ENCODE data around the gene OPALIN. TPM values are rescaled to one million over a fixed set of nuclear protein-coding genes. Genes with fewer than 3 reads are reported as not detected.

Gene OPALIN
- total and polyA plus RNA-seq, 9 of the 15 experiments (the other 6 are each of a cell fraction or from before 2014, with no cell fraction given): not detected

- TF ChIP-seq ZNF263 (CRISPR knock-in tag; IDR thresholded peaks at IDR 0.05; ENCODE audit: borderline replicate concordance) (no peak), CCNT2 (IDR thresholded peaks at IDR 0.05; ENCODE audit: borderline replicate concordance, extremely low read depth, insufficient read length, low read depth, low read length) (no peak)
These were observed 57.2 kb downstream of the OPALIN start (continued) for GRCh38 chr10:96301616-96302015.

DNA sequence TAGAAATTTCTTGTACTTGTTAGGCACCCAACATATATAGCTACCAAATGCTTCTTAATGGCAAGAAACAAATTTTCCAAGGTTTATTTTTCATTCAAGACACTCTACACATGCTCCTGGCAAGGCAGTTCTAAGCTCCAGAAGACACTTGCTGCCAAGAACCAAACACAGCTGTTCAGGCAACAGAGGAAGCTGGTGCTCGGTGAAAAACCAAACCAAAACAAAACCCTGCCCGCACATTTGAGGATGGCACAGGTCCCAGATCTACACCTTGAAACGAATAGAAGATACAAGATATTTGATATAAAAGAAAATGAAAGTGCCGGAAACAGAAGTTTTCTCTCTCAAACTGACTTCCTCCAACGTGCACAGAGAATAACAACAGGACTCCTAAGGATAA is 59.4 kb downstream of the OPALIN start:
- no peak for FAIRE-seq
- H3K27ac ChIP-seq (ENCODE audit: extremely low read depth, low read depth, low read length): no peak overlapping the region
- ChIA-PET CTCF (ENCODE audit: low intra/inter-chr PET ratio) (interaction anchor here (0.6 kb wide), 1 partner anchor 38 kb away, joined by 3 read pairs; no protein-coding TSS in a partner anchor), POLR2A (no interaction called here)
- H3K9me3 ChIP-seq (replicated peaks; ENCODE audit: control insufficient read depth, insufficient read depth, low read depth, low read length): no peaks in the 10 kb centered on the region
- in situ Hi-C loops (cut with MboI): loop anchor here (10.0 kb wide), 1 partner anchor 285 kb away; no protein-coding TSS in a partner anchor
- ATAC-seq: no peak
- intact Hi-C loops (cut with micrococcal nuclease): no loop called here
- H3K4me2 ChIP-seq (ENCODE audit: insufficient read depth, low read length): no peak overlapping the region
- 3% methylated on average over 5 of the region's 5 CpGs for WGBS (ENCODE audit: insufficient coverage, low coverage, missing lambda C conversion rate)
- H4K20me1 ChIP-seq (replicated peaks; ENCODE audit: control insufficient read depth, insufficient read depth, low read length): no peaks in the 10 kb centered on the region; the same call in 1 of the 2 replicates
- H3K4me3 ChIP-seq: no peak overlapping the region
- H3K9ac ChIP-seq (ENCODE audit: insufficient read depth in 1 of 2, low read depth in 2 of 2, low read length in 2 of 2): no peak overlapping the region
- H3K27me3 ChIP-seq (ENCODE audit: control insufficient read depth in 2 of 2, insufficient read depth in 2 of 2, low read length in 2 of 2): peaks cover 0 to 15% of the 10 kb centered on the region in 2 experiments; a peak in 3 of 5 replicates
- no peak for DNase-seq (ENCODE audit: extremely low read depth in 1 of 4, low spot score in 3 of 4)
- no peak overlapping the region for H2AFZ ChIP-seq (ENCODE audit: low read depth, low read length)
- no peaks in the 10 kb centered on the region for H3K36me3 ChIP-seq (ENCODE audit: control insufficient read depth, insufficient read depth, low read length)
- no peaks in the 10 kb centered on the region for H3K9me1 ChIP-seq (ENCODE audit: control insufficient read depth, insufficient read depth, low read length)
- H3K79me2 ChIP-seq (ENCODE audit: control insufficient read depth, insufficient read depth, low read length): no peaks in the 10 kb centered on the region
- BruUV-seq (replicated peaks): no TSS peak
- H3K4me1 ChIP-seq (replicated peaks in 1 of 2; ENCODE audit: control insufficient read depth in 2 of 2, insufficient read depth in 2 of 2, low read length in 2 of 2): no peaks in the 10 kb centered on the region
- no peak for TF ChIP-seq HOXB6 (CRISPR knock-in tag; IDR thresholded peaks at IDR 0.05; ENCODE audit: borderline replicate concordance)
- TF ChIP-seq, protein P1, sequence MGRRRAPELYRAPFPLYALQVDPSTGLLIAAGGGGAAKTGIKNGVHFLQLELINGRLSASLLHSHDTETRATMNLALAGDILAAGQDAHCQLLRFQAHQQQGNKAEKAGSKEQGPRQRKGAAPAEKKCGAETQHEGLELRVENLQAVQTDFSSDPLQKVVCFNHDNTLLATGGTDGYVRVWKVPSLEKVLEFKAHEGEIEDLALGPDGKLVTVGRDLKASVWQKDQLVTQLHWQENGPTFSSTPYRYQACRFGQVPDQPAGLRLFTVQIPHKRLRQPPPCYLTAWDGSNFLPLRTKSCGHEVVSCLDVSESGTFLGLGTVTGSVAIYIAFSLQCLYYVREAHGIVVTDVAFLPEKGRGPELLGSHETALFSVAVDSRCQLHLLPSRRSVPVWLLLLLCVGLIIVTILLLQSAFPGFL (CRISPR knock-in tag; IDR thresholded peaks at IDR 0.05): no peak
- TF ChIP-seq ZNF445 (CRISPR knock-in tag; IDR thresholded peaks at IDR 0.05; ENCODE audit: low read depth): no peak
- TF ChIP-seq NCOA2 (IDR thresholded peaks at IDR 0.05; ENCODE audit: partially characterized antibody in 2 of 2): no peak
- TF ChIP-seq, protein P2, sequence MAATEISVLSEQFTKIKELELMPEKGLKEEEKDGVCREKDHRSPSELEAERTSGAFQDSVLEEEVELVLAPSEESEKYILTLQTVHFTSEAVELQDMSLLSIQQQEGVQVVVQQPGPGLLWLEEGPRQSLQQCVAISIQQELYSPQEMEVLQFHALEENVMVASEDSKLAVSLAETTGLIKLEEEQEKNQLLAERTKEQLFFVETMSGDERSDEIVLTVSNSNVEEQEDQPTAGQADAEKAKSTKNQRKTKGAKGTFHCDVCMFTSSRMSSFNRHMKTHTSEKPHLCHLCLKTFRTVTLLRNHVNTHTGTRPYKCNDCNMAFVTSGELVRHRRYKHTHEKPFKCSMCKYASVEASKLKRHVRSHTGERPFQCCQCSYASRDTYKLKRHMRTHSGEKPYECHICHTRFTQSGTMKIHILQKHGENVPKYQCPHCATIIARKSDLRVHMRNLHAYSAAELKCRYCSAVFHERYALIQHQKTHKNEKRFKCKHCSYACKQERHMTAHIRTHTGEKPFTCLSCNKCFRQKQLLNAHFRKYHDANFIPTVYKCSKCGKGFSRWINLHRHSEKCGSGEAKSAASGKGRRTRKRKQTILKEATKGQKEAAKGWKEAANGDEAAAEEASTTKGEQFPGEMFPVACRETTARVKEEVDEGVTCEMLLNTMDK (IDR thresholded peaks at IDR 0.05; ENCODE audit: borderline replicate concordance, insufficient read depth, low read depth, low read length, poor library complexity, severe bottlenecking): no peak
- TF ChIP-seq ZEB2 (IDR thresholded peaks at IDR 0.05): no peak
- no peak for TF ChIP-seq TCF15 (CRISPR knock-in tag; IDR thresholded peaks at IDR 0.05)
- TF ChIP-seq TEAD2 (tag; IDR thresholded peaks at IDR 0.05): no peak
- no peak for TF ChIP-seq STAT6 (CRISPR knock-in tag; IDR thresholded peaks at IDR 0.05)
- TF ChIP-seq SRF (CRISPR knock-in tag; IDR thresholded peaks at IDR 0.05): no peak
- TF ChIP-seq ESRRB (CRISPR knock-in tag; IDR thresholded peaks at IDR 0.05; ENCODE audit: borderline replicate concordance): no peak
- TF ChIP-seq ZNF143 (CRISPR knock-in tag; IDR thresholded peaks at IDR 0.05): no peak

Data from K562 (cell line).